Ishikawa (cell line): ENCODE measurements around the gene PCSK4.
A peak's percentile ranks its signal among the peaks of the same experiment; 100 is the strongest.

Experiments
- CEBPB ChIP-seq: IDR thresholded peaks from 2 replicates; pipeline ENCODE4 v1.6.1; 2012
- EGR1 ChIP-seq: IDR thresholded peaks from 2 replicates; pipeline ENCODE4 v1.6.1; 2012
- EP300 ChIP-seq: IDR thresholded peaks from 2 replicates; pipeline ENCODE4 v1.6.1; 2012; ENCODE audit warnings: borderline replicate concordance
- MAX ChIP-seq: IDR thresholded peaks from 2 replicates; pipeline ENCODE4 v1.6.1; 2012
- NFIC ChIP-seq: IDR thresholded peaks from 2 replicates; pipeline ENCODE4 v1.6.1; 2012
- RAD21 ChIP-seq: IDR thresholded peaks from 2 replicates; pipeline ENCODE4 v1.6.1; 2012; ENCODE audit warnings: low read depth
- REST ChIP-seq: IDR thresholded peaks from 2 replicates; pipeline ENCODE4 v1.6.1; 2012; ENCODE audit warnings: low read depth, mild to moderate bottlenecking
- TAF1 ChIP-seq: IDR thresholded peaks from 2 replicates; pipeline ENCODE4 v1.6.1; 2012; ENCODE audit warnings: low read depth, mild to moderate bottlenecking
- TCF12 ChIP-seq: IDR thresholded peaks from 2 replicates; pipeline ENCODE4 v1.6.1; 2012; ENCODE audit warnings: low read depth
- USF1 ChIP-seq: IDR thresholded peaks from 2 replicates; pipeline ENCODE4 v1.6.1; 2012
- YY1 ChIP-seq: IDR thresholded peaks from 2 replicates; pipeline ENCODE4 v1.6.1; 2012; ENCODE audit warnings: low read depth
- ZBTB7A ChIP-seq: IDR thresholded peaks from 2 replicates; pipeline ENCODE4 v1.6.1; 2012; ENCODE audit warnings: low read depth

- TF ChIP-seq CEBPB (no peak), EP300 (no peak), TCF12 (no peak), YY1 (no peak), REST (no peak), USF1 (no peak), MAX (peak; percentile 66), NFIC (no peak), ZBTB7A (no peak), TAF1 (no peak), EGR1 (no peak), RAD21 (peak; percentile 44; the same call in 1 of the 2 replicates)
Measured at GRCh38 chr19:1465191-1466016, 24.7 kb downstream of the PCSK4 start.
